Measurements from ENCODE around the gene SH2D3A. TPM values are rescaled to one million over a fixed set of nuclear protein-coding genes. Genes with fewer than 3 reads are reported as not detected.

Gene SH2D3A
- total and polyA plus RNA-seq, 11 donors = 0.08 to 0.56 (median 0.25) TPM; not detected in 6

- peaks cover 0 to 14% (median 5%) of the 10 kb centered on the region in 9 donors for H3K27me3 ChIP-seq
- intact Hi-C loops (cut with DNase I) = loop anchor here in 1 of 10 donors (10.0 kb wide), 1 partner anchor 126 kb away; no protein-coding TSS in a partner anchor
- H3K27ac ChIP-seq = no peak overlapping the region
- H3K4me3 ChIP-seq = no peak overlapping the region
- peak in 1 of 5 donors; percentile 7 for DNase-seq
- WGBS, 4 donors = 72 to 85% (median 79%) methylated on average over 4 of the region's 4 CpGs
- no peak for ATAC-seq
- no peaks in the 10 kb centered on the region for H3K9me3 ChIP-seq
- TF ChIP-seq CTCF (IDR thresholded peaks at IDR 0.05) (no peak), POLR2A (IDR thresholded peaks at IDR 0.05) (no peak)
- no peaks in the 10 kb centered on the region for H3K36me3 ChIP-seq
- peaks cover 0 to 4% (median 0%) of the 10 kb centered on the region in 12 donors for H3K4me1 ChIP-seq
Measured at GRCh38 chr19:6761053-6761676, 6.1 kb downstream of the SH2D3A start.

GRCh38 chr19:6760606-6761005, 6.6 kb downstream of the SH2D3A start:
- no peak for ATAC-seq
- whole genome bisulfite sequencing, 4 donors = 86 to 93% (median 90%) methylated on average over 15 to 17 of the region's 17 CpGs
- H3K36me3 ChIP-seq = no peaks in the 10 kb centered on the region
- TF ChIP-seq CTCF (IDR thresholded peaks at IDR 0.05) = no peak
- H3K4me1 ChIP-seq = no peaks in the 10 kb centered on the region
- peaks cover 0 to 9% (median 0%) of the 10 kb centered on the region in 9 donors for H3K27me3 ChIP-seq
- no peak overlapping the region for H3K27ac ChIP-seq
- H3K9me3 ChIP-seq = no peaks in the 10 kb centered on the region
- H3K4me3 ChIP-seq = no peak overlapping the region
- intact Hi-C loops (cut with DNase I) = loop anchor here in 1 of 10 donors (10.0 kb wide), 1 partner anchor 126 kb away; no protein-coding TSS in a partner anchor
- peak in 1 of 5 donors; percentile 42 for DNase-seq

- Histone ChIP-seq H3K4me1 (peaks cover 0 to 14% (median 7%) of the 10 kb centered on the region in 12 donors), H3K9me3 (no peaks in the 10 kb centered on the region), H3K27ac (no peak overlapping the region), H3K4me3 (no peak overlapping the region), H3K36me3 (peaks cover 0 to 30% (median 27%) of the 10 kb centered on the region in 9 donors), H3K27me3 (no peaks in the 10 kb centered on the region)
- WGBS, 4 donors = 90 to 96% (median 93%) methylated on average over 21 to 23 of the region's 23 CpGs
- TF ChIP-seq POLR2A (IDR thresholded peaks at IDR 0.05) (no peak), CTCF (IDR thresholded peaks at IDR 0.05) (no peak)
- ATAC-seq (no peak), DNase-seq (peak in 1 of 5 donors; percentile 7)
- intact Hi-C loops (cut with DNase I) = loop anchor here in 2 of 10 donors (5.0 to 10.0 kb wide), 2 partner anchors 120 to 123 kb away; no protein-coding TSS in a partner anchor
Measured at GRCh38 chr19:6754653-6755463, 12.4 kb downstream of the SH2D3A start.

- peaks cover 0 to 16% (median 8%) of the 10 kb centered on the region in 12 donors for H3K4me1 ChIP-seq
- H3K4me3 ChIP-seq = no peak overlapping the region
- TF ChIP-seq CTCF (IDR thresholded peaks at IDR 0.05) (no peak), POLR2A (IDR thresholded peaks at IDR 0.05) (no peak)
- peak overlapping the region in 1 of 12 donors; percentile 72 for H3K27ac ChIP-seq
- H3K9me3 ChIP-seq = no peaks in the 10 kb centered on the region
- H3K27me3 ChIP-seq = no peaks in the 10 kb centered on the region
- intact Hi-C loops (cut with DNase I) = loop anchor here in 2 of 10 donors (5.0 to 10.0 kb wide), 2 partner anchors 119 to 122 kb away; no protein-coding TSS in a partner anchor
- H3K36me3 ChIP-seq = peaks cover 0 to 37% (median 35%) of the 10 kb centered on the region in 9 donors
- ATAC-seq = peak in 1 of 4 donors; percentile 3
- 94 to 97% (median 95%) methylated on average over 22 of the region's 22 CpGs for WGBS, 4 donors
- no peak for DNase-seq
Measured at GRCh38 chr19:6754136-6754535, 13.1 kb downstream of the SH2D3A start.
